ENCODE data around the gene STARD13. TPM values are rescaled to one million over a fixed set of nuclear protein-coding genes. Genes with fewer than 3 reads are reported as not detected.

The STARD13 gene
- total and polyA plus RNA-seq, 12 donors, result 7.1 to 38.3 (median 27.8) TPM

GRCh38 chr13:33277037-33277740 lies 8.4 kb downstream of the STARD13 start:
- Histone ChIP-seq H3K4me1 (peaks cover 15 to 99% (median 82%) of the 10 kb centered on the region in 9 donors), H3K27me3 (no peaks in the 10 kb centered on the region), H3K4me3 (no peak overlapping the region), H3K36me3 (peaks cover 0 to 19% (median 0%) of the 10 kb centered on the region in 9 donors), H3K9me3 (no peaks in the 10 kb centered on the region), H3K27ac (peak overlapping the region in 9 of 10 donors; percentile 33 to 83 (median 70))
- intact Hi-C loops (cut with DNase I), result loop anchor here in 2 of 10 donors (5.0 to 10.0 kb wide), 2 partner anchors 45 to 152 kb away; no protein-coding TSS in a partner anchor
- DNase-seq (no peak), ATAC-seq (peak in 3 of 8 donors; percentile 20 to 39 (median 27))
- WGBS, 2 donors, result 39 to 53% methylated on average over 4 of the region's 4 CpGs
- TF ChIP-seq CTCF (IDR thresholded peaks at IDR 0.05), result no peak

GRCh38 chr13:33276570-33276969 lies 9.0 kb downstream of the STARD13 start:
- no peak for DNase-seq
- ATAC-seq, result peak in 6 of 8 donors; percentile 10 to 54 (median 34)
- Histone ChIP-seq H3K9me3 (no peaks in the 10 kb centered on the region), H3K27me3 (no peaks in the 10 kb centered on the region), H3K27ac (peak overlapping the region in 9 of 10 donors; percentile 33 to 83 (median 70)), H3K36me3 (peaks cover 0 to 19% (median 0%) of the 10 kb centered on the region in 9 donors), H3K4me3 (no peak overlapping the region), H3K4me1 (peaks cover 18 to 99% (median 83%) of the 10 kb centered on the region in 9 donors)
- WGBS, 2 donors, result 13 to 23% methylated on average over 3 of the region's 3 CpGs
- intact Hi-C loops (cut with DNase I), result loop anchor here in 2 of 10 donors (5.0 to 10.0 kb wide), 2 partner anchors 44 to 152 kb away; no protein-coding TSS in a partner anchor
- TF ChIP-seq CTCF (IDR thresholded peaks at IDR 0.05), result no peak

GRCh38 chr13:33275916-33276315 lies 9.6 kb downstream of the STARD13 start:
- peaks cover 0 to 18% (median 0%) of the 10 kb centered on the region in 9 donors for H3K36me3 ChIP-seq
- H3K4me3 ChIP-seq, result no peak overlapping the region
- ATAC-seq (peak in 2 of 8 donors; percentile 18 to 32), DNase-seq (no peak)
- 57% methylated on average over 3 of the region's 3 CpGs for whole genome bisulfite sequencing, 2 donors
- no peaks in the 10 kb centered on the region for H3K27me3 ChIP-seq
- intact Hi-C loops (cut with DNase I), result loop anchor here in 2 of 10 donors (5.0 to 10.0 kb wide), 2 partner anchors 44 to 151 kb away; no protein-coding TSS in a partner anchor
- H3K4me1 ChIP-seq, result peaks cover 24 to 100% (median 85%) of the 10 kb centered on the region in 9 donors
- no peaks in the 10 kb centered on the region for H3K9me3 ChIP-seq
- no peak for TF ChIP-seq CTCF (IDR thresholded peaks at IDR 0.05)
- H3K27ac ChIP-seq, result peak overlapping the region in 9 of 10 donors; percentile 33 to 83 (median 70)

GRCh38 chr13:33274264-33274663 lies 11.3 kb downstream of the STARD13 start:
- ATAC-seq (no peak), DNase-seq (no peak)
- 74 to 84% methylated on average over 4 of the region's 4 CpGs for WGBS, 2 donors
- intact Hi-C loops (cut with DNase I), result loop anchor here in 1 of 10 donors (10.0 kb wide), 1 partner anchor 149 kb away; no protein-coding TSS in a partner anchor
- peak overlapping the region in 4 of 10 donors; percentile 21 to 83 (median 50) for H3K27ac ChIP-seq
- no peaks in the 10 kb centered on the region for H3K9me3 ChIP-seq
- peaks cover 0 to 10% (median 0%) of the 10 kb centered on the region in 9 donors for H3K36me3 ChIP-seq
- H3K27me3 ChIP-seq, result no peaks in the 10 kb centered on the region
- H3K4me1 ChIP-seq, result peaks cover 19 to 100% (median 80%) of the 10 kb centered on the region in 9 donors
- TF ChIP-seq CTCF (IDR thresholded peaks at IDR 0.05), result no peak
- no peak overlapping the region for H3K4me3 ChIP-seq
